Liver (tissue), 9 donors: ENCODE results near the gene REG1B. TPM values are rescaled to one million over a fixed set of nuclear protein-coding genes. Genes with fewer than 3 reads are reported as not detected.

Source experiments
- DNase-seq: peaks from one replicate; pipeline ENCODE4 v3.0.0-alpha.2; 2017; ENCODE audit warnings: low spot score
- H3K27ac ChIP-seq, 2 donors: one replicate each; pipeline ENCODE4 v1.7.0; 2013; ENCODE audit warnings: inconsistent platforms in 2 of 2, low read length in 2 of 2, control low read depth in 1 of 2, low read depth in 1 of 2, mild to moderate bottlenecking in 1 of 2
- H3K27me3 ChIP-seq, 4 donors: one replicate each; pipeline versions ENCODE4 v1.6.1 to v1.7.0; 2013; ENCODE audit warnings: low read length in 3 of 4, inconsistent platforms in 1 of 4, mild to moderate bottlenecking in 1 of 4, moderate library complexity in 1 of 4; ENCODE audit not compliant: control insufficient read depth in 4 of 4, insufficient read depth in 4 of 4
- H3K36me3 ChIP-seq, 4 donors: one replicate each; pipeline versions ENCODE4 v1.6.1 to v1.7.0; 2013; ENCODE audit warnings: low read length in 3 of 4, mild to moderate bottlenecking in 3 of 4, low read depth in 1 of 4, moderate library complexity in 1 of 4; ENCODE audit not compliant: control insufficient read depth in 4 of 4, insufficient read depth in 3 of 4
- H3K4me1 ChIP-seq, 4 donors: one replicate each; pipeline versions ENCODE4 v1.6.1 to v1.7.0; 2013; ENCODE audit warnings: low read length in 3 of 4, mild to moderate bottlenecking in 3 of 4, moderate library complexity in 1 of 4; ENCODE audit not compliant: control insufficient read depth in 4 of 4, insufficient read depth in 4 of 4
- H3K4me3 ChIP-seq, 3 donors: one replicate each; pipeline versions ENCODE4 v1.6.1 to v1.7.0; 2013; ENCODE audit warnings: low read length in 3 of 3, control low read depth in 1 of 3, low read depth in 1 of 3, mild to moderate bottlenecking in 1 of 3
- H3K9ac ChIP-seq, 2 donors: one replicate each; pipeline ENCODE4 v1.7.0; 2013; ENCODE audit warnings: low read length in 2 of 2, mild to moderate bottlenecking in 2 of 2, moderate library complexity in 2 of 2, control low read depth in 1 of 2, low read depth in 1 of 2
- H3K9me3 ChIP-seq, 4 donors: one replicate each; pipeline versions ENCODE4 v1.6.1 to v1.7.0; 2013; ENCODE audit warnings: low read length in 3 of 4; ENCODE audit not compliant: control insufficient read depth in 4 of 4
- ATF3 ChIP-seq: IDR thresholded peaks from 2 replicates; pipeline ENCODE4 v1.6.1; 2016; ENCODE audit warnings: antibody characterized with exemption
- CTCF ChIP-seq: fragments of 150-350 bp; IDR thresholded peaks from 2 replicates; pipeline ENCODE4 v1.5.1; 2017; ENCODE audit warnings: improper control_type of control experiment, low read depth, low read length; ENCODE audit not compliant: missing input control
- EGR1 ChIP-seq, 2 donors: IDR thresholded peaks; 2 replicates each; pipeline ENCODE4 v1.6.1; 2016 to 2018; ENCODE audit warnings: antibody characterized with exemption in 2 of 2, low read depth in 2 of 2
- FOXA1 ChIP-seq: IDR thresholded peaks from 2 replicates; pipeline ENCODE4 v1.6.1; 2016; ENCODE audit warnings: antibody characterized with exemption
- FOXA2 ChIP-seq: IDR thresholded peaks from 2 replicates; pipeline ENCODE4 v1.6.1; 2016; ENCODE audit warnings: antibody characterized with exemption
- GABPA ChIP-seq, 2 donors: IDR thresholded peaks in 1 of 2; conservative IDR thresholded peaks in 1 of 2; 2 replicates each; pipeline ENCODE4 v1.6.1; 2016; ENCODE audit warnings: antibody characterized with exemption in 2 of 2, mild to moderate bottlenecking in 1 of 2, moderate library complexity in 1 of 2
- HNF4A ChIP-seq, 2 donors: conservative IDR thresholded peaks; 2 replicates each; pipeline ENCODE4 v1.6.1; 2016; ENCODE audit warnings: antibody characterized with exemption in 2 of 2, mild to moderate bottlenecking in 2 of 2
- HNF4G ChIP-seq: IDR thresholded peaks from 2 replicates; pipeline ENCODE4 v1.6.1; 2016; ENCODE audit warnings: antibody characterized with exemption
- JUND ChIP-seq, 2 donors: IDR thresholded peaks; 2 replicates each; pipeline ENCODE4 v1.6.1; 2016; ENCODE audit warnings: antibody characterized with exemption in 2 of 2
- MAX ChIP-seq: IDR thresholded peaks from 2 replicates; pipeline ENCODE4 v1.6.1; 2016; ENCODE audit warnings: antibody characterized with exemption
- NR2F2 ChIP-seq: IDR thresholded peaks from 2 replicates; pipeline ENCODE4 v1.6.1; 2016; ENCODE audit warnings: antibody characterized with exemption
- RAD21 ChIP-seq, 2 donors: IDR thresholded peaks; 2 replicates each; pipeline ENCODE4 v1.6.1; 2016; ENCODE audit warnings: antibody characterized with exemption in 2 of 2, mild to moderate bottlenecking in 2 of 2
- REST ChIP-seq: IDR thresholded peaks from 2 replicates; pipeline ENCODE4 v1.6.1; 2016; ENCODE audit warnings: antibody characterized with exemption, mild to moderate bottlenecking
- RXRA ChIP-seq, 2 donors: IDR thresholded peaks; 2 replicates each; pipeline ENCODE4 v1.6.1; 2017 to 2018; ENCODE audit warnings: antibody characterized with exemption in 2 of 2, mild to moderate bottlenecking in 1 of 2
- SP1 ChIP-seq: IDR thresholded peaks from 2 replicates; pipeline ENCODE4 v1.6.1; 2018; ENCODE audit warnings: antibody characterized with exemption, mild to moderate bottlenecking
- TAF1 ChIP-seq: conservative IDR thresholded peaks from 2 replicates; pipeline ENCODE4 v1.6.1; 2016; ENCODE audit warnings: antibody characterized with exemption, mild to moderate bottlenecking
- YY1 ChIP-seq: IDR thresholded peaks from 2 replicates; pipeline ENCODE4 v1.6.1; 2016; ENCODE audit warnings: antibody characterized with exemption, mild to moderate bottlenecking
- ZBTB33 ChIP-seq: IDR thresholded peaks from 2 replicates; pipeline ENCODE4 v1.6.1; 2016; ENCODE audit warnings: antibody characterized with exemption
- WGBS: extraction: QIAGEN DNeasy Blood & Tissue Kit; methylation state at CpG from one replicate; pipeline ENCODE4 v1.1.7; 2013; 5-methylcytosine and 5-hydroxymethylcytosine counted together
- polyA plus RNA-seq, 2 donors: library from polyadenylated mRNA; stranded (reverse) in 1 of 2; unstranded in 1 of 2; fragments of 200-250 nt in 1 of 2; fragments of >200 nt in 1 of 2; fragmentation: Nextera tagmentation in 1 of 2; extraction: Ambion mirVana in 1 of 2; gene quantifications; one replicate each; pipeline versions ENCODE4 v1.2.1 to v1.2.3, GENCODE V29; 2013 to 2015
- total RNA-seq, 2 donors: library from RNA; depleted of rRNA; stranded (reverse); fragments of >200 nt; gene quantifications; one replicate each; pipeline ENCODE4 v1.2.3, GENCODE V29; 2014
- donor health status: healthy.
- donor health status: healthy.
- donor health status: healthy.
- donor health status: healthy.
- donor health status: healthy.

REG1B gene
- total and polyA plus RNA-seq, 4 donors = 0.18 TPM; not detected in 3

- H3K9me3 ChIP-seq = peaks cover 0 to 3% (median 0%) of the 10 kb centered on the region in 4 donors
- no peak for TF ChIP-seq TAF1
- no peak for TF ChIP-seq EGR1 (IDR thresholded peaks at IDR 0.05; ENCODE audit: low read depth in 2 of 2)
- no peak for TF ChIP-seq ZBTB33
- TF ChIP-seq ATF3 = no peak
- no peak for TF ChIP-seq GABPA (IDR thresholded peaks at IDR 0.05 in 1 of 2, conservative IDR thresholded peaks at IDR 0.05 in 1 of 2)
- TF ChIP-seq YY1 = no peak
- TF ChIP-seq FOXA1 = no peak
- TF ChIP-seq SP1 = no peak
- no peak for TF ChIP-seq RXRA (IDR thresholded peaks at IDR 0.05)
- TF ChIP-seq HNF4G = no peak
- TF ChIP-seq NR2F2 = no peak
- TF ChIP-seq RAD21 (IDR thresholded peaks at IDR 0.05) = no peak
- H3K4me3 ChIP-seq = no peak overlapping the region
- H3K36me3 ChIP-seq = no peaks in the 10 kb centered on the region
- H3K4me1 ChIP-seq = no peaks in the 10 kb centered on the region
- H3K27ac ChIP-seq = no peak overlapping the region
- H3K27me3 ChIP-seq = peaks cover 0 to 8% (median 0%) of the 10 kb centered on the region in 4 donors
- H3K9ac ChIP-seq = no peak overlapping the region
- WGBS = 75% methylated on average over 2 of the region's 2 CpGs
- no peak for DNase-seq
Measured at GRCh38 chr2:79122676-79123075, 34.9 kb upstream of the REG1B start.

GRCh38 chr2:79120194-79120713 lies 32.5 kb upstream of the REG1B start, which contains the start of gene REG1A:
REG1A (plus strand) TSS chr2:79120488; CDS start chr2:79120862, 374 bp downstream.
- Histone ChIP-seq H3K27me3 (peaks cover 0 to 8% (median 0%) of the 10 kb centered on the region in 4 donors), H3K9ac (no peak within 1 kb of the TSS), H3K4me3 (no peak within 1 kb of the TSS), H3K4me1 (no peaks in the 10 kb centered on the region), H3K36me3 (no peaks in the 10 kb centered on the region), H3K9me3 (peaks cover 0 to 3% (median 0%) of the 10 kb centered on the region in 4 donors), H3K27ac (no peak within 1 kb of the TSS)
- no peak for TF ChIP-seq HNF4A (conservative IDR thresholded peaks at IDR 0.05)
- no peak for TF ChIP-seq MAX
- TF ChIP-seq HNF4G = no peak
- no peak for TF ChIP-seq CTCF
- no peak for TF ChIP-seq TAF1
- no peak for TF ChIP-seq EGR1 (IDR thresholded peaks at IDR 0.05; ENCODE audit: low read depth in 2 of 2)
- TF ChIP-seq RAD21 (IDR thresholded peaks at IDR 0.05) = no peak
- no peak for TF ChIP-seq JUND (IDR thresholded peaks at IDR 0.05)
- no peak for TF ChIP-seq FOXA2
- no peak for TF ChIP-seq NR2F2
- TF ChIP-seq YY1 = no peak
- no peak for TF ChIP-seq ATF3
- TF ChIP-seq RXRA (IDR thresholded peaks at IDR 0.05) = no peak
- no peak for TF ChIP-seq ZBTB33
- TF ChIP-seq GABPA (IDR thresholded peaks at IDR 0.05 in 1 of 2, conservative IDR thresholded peaks at IDR 0.05 in 1 of 2) = no peak
- TF ChIP-seq SP1 = no peak
- TF ChIP-seq REST = no peak
- no peak for TF ChIP-seq FOXA1
- WGBS = 58% methylated on average over 6 of the region's 6 CpGs
- DNase-seq = no peak
